K562 (cell line): ENCODE data around the gene PRDM15. TPM values are rescaled to one million over a fixed set of nuclear protein-coding genes. Genes with fewer than 3 reads are reported as not detected.

Source experiments
- ATAC-seq: fragments of 200-7000 bp; cut with Tn5 transposase; 3 replicates; pipeline ENCODE4 v1.9.1; 2020; ENCODE audit warnings: moderate library complexity
- BruUV-seq: library from RNA; stranded (reverse); fragments of 400-500 nt; replicated peaks from 2 replicates; lab custom pipeline; 2021; lab: Mats Ljungman, UMichigan
- CTCF ChIA-PET: fragments of 300-600 bp; formaldehyde crosslinking; extraction: SDS; loops from one replicate; lab custom pipeline; 2021; ENCODE audit warnings: low intra/inter-chr PET ratio; lab: Yijun Ruan, JAX
- POLR2A ChIA-PET: fragments of 300-600, 350-650 bp; sonication (Branson Sonifier 250); formaldehyde crosslinking; extraction: SDS; loops from one replicate; lab custom pipeline; 2021; ENCODE audit warnings: antibody characterized with exemption, inconsistent platforms; lab: Yijun Ruan, JAX
- DNase-seq, 4 experiments: peaks; one replicate each; pipeline versions ENCODE4 v3.0.0 to v3.0.0-alpha.2; 2011 to 2018; ENCODE audit warnings: low spot score in 3 of 4, mixed read lengths in 3 of 4; ENCODE audit errors: extremely low read depth in 1 of 4
- FAIRE-seq: peaks from 2 replicates; lab custom pipeline; 2011; peaks lifted over from hg19 to GRCh38; lab: Jason Lieb, UNC
- H2AFZ ChIP-seq: 2 replicates; pipeline ENCODE4 v1.6.0; 2011; ENCODE audit warnings: low read depth, low read length, control low read depth, inconsistent platforms
- H3K27ac ChIP-seq: fragments of 200-600 bp; 3 replicates; pipeline ENCODE4 v1.8.0; 2011; ENCODE audit warnings: low read depth, mild to moderate bottlenecking, control low read depth, inconsistent platforms, low read length, moderate library complexity, mixed read lengths; ENCODE audit errors: extremely low read depth
- H3K27me3 ChIP-seq, 2 experiments: fragments of 300-600 bp in 1 of 2; 2 replicates in 1 of 2; 3 replicates in 1 of 2; pipeline versions ENCODE4 v1.6.0 to v1.8.0; 2011; ENCODE audit warnings: inconsistent platforms in 2 of 2, low read length in 2 of 2, mild to moderate bottlenecking in 1 of 2, mixed read lengths in 1 of 2, moderate library complexity in 1 of 2; ENCODE audit not compliant: control insufficient read depth in 2 of 2, insufficient read depth in 2 of 2
- H3K36me3 ChIP-seq: fragments of 300-600 bp; 3 replicates; pipeline ENCODE4 v1.8.0; 2011; ENCODE audit warnings: mild to moderate bottlenecking, low read length, inconsistent platforms; ENCODE audit not compliant: control insufficient read depth, insufficient read depth
- H3K4me1 ChIP-seq, 2 experiments: fragments of 200-600 bp in 1 of 2; replicated peaks in 1 of 2; 2 replicates in 1 of 2; 3 replicates in 1 of 2; pipeline versions ENCODE4 v1.5.1 to v1.8.0; 2011; ENCODE audit warnings: inconsistent platforms in 2 of 2, low read length in 2 of 2, mild to moderate bottlenecking in 1 of 2, mixed read lengths in 1 of 2, moderate library complexity in 1 of 2; ENCODE audit not compliant: control insufficient read depth in 2 of 2, insufficient read depth in 2 of 2
- H3K4me2 ChIP-seq: 2 replicates; pipeline ENCODE4 v1.6.1; 2011; ENCODE audit warnings: low read length, control low read depth, inconsistent platforms, mixed read lengths; ENCODE audit not compliant: insufficient read depth
- H3K4me3 ChIP-seq: fragments of 200-600 bp; sonication (generic), shearing (Covaris generic); 2 replicates; pipeline ENCODE4 v1.5.1; 2016; ENCODE audit warnings: control low read depth, inconsistent platforms
- H3K79me2 ChIP-seq: fragments of 200-600 bp; 3 replicates; pipeline ENCODE4 v1.8.0; 2011; ENCODE audit warnings: low read length, inconsistent platforms; ENCODE audit not compliant: control insufficient read depth, insufficient read depth
- H3K9ac ChIP-seq, 2 experiments: 2 replicates each; pipeline versions ENCODE4 v1.6.0 to v1.6.1; 2011; ENCODE audit warnings: low read depth in 2 of 2, low read length in 2 of 2, control low read depth in 1 of 2, inconsistent platforms in 1 of 2, mild to moderate bottlenecking in 1 of 2, mixed read lengths in 1 of 2; ENCODE audit not compliant: insufficient read depth in 1 of 2
- H3K9me1 ChIP-seq: one replicate; pipeline ENCODE4 v1.6.0; 2011; ENCODE audit warnings: inconsistent platforms, mild to moderate bottlenecking, low read length, moderate library complexity; ENCODE audit not compliant: control insufficient read depth, insufficient read depth
- H3K9me3 ChIP-seq: replicated peaks from 2 replicates; pipeline ENCODE4 v1.5.1; 2011; ENCODE audit warnings: low read depth, low read length, inconsistent platforms; ENCODE audit not compliant: control insufficient read depth, insufficient read depth
- H4K20me1 ChIP-seq: replicated peaks from 2 replicates; pipeline ENCODE4 v1.6.1; 2011; ENCODE audit warnings: low read length, inconsistent platforms, mixed read lengths; ENCODE audit not compliant: control insufficient read depth, insufficient read depth
- CXXC5 ChIP-seq: fragments of 250-450 bp; sonication (Bioruptor Pico); IDR thresholded peaks from 2 replicates; pipeline ENCODE4 v1.8.0; 2022; ENCODE audit warnings: inconsistent platforms, mild to moderate bottlenecking, moderate library complexity
- ELF2 ChIP-seq: fragments of 250-450 bp; sonication (Bioruptor Pico); IDR thresholded peaks from 2 replicates; pipeline ENCODE4 v1.5.0; 2021; ENCODE audit warnings: mild to moderate bottlenecking
- PRPF4 ChIP-seq: fragments of 200-400 bp; formaldehyde crosslinking; IDR thresholded peaks from one replicate; pipeline ENCODE4 v1.6.1; 2017; ENCODE audit warnings: low read length, low read depth, mild to moderate bottlenecking; ENCODE audit not compliant: insufficient read depth, poor library complexity, severe bottlenecking
- PTTG1 ChIP-seq: fragments of 450-650 bp; IDR thresholded peaks from 2 replicates; pipeline ENCODE4 v1.6.1; 2016; ENCODE audit warnings: low read depth, mild to moderate bottlenecking, missing genetic modification characterization, missing compliant biosample characterization
- SMAD1 ChIP-seq: fragments of 150-350 bp; IDR thresholded peaks from 2 replicates; pipeline ENCODE4 v1.6.1; 2014; ENCODE audit warnings: low read length, low read depth; ENCODE audit not compliant: partially characterized antibody
- SUPT5H ChIP-seq: fragments of 450-650 bp; IDR thresholded peaks from 2 replicates; pipeline ENCODE4 v1.6.1; 2016
- TAF7 ChIP-seq: fragments of 450-650 bp; IDR thresholded peaks from 2 replicates; pipeline ENCODE4 v1.6.1; 2016; ENCODE audit warnings: missing genetic modification characterization, missing compliant biosample characterization
- ZNF140 ChIP-seq: fragments of 250-450 bp; sonication (Bioruptor Pico); IDR thresholded peaks from 2 replicates; pipeline ENCODE4 v1.8.0; 2021; ENCODE audit warnings: moderate library complexity, mild to moderate bottlenecking, inconsistent platforms
- WGBS: fragments of 100-300 bp; shearing (Covaris generic); methylation state at CpG from one replicate; pipeline ENCODE4 v1.1.6; 2016; ENCODE audit warnings: low coverage, mixed read lengths; ENCODE audit not compliant: insufficient coverage; ENCODE audit errors: missing lambda C conversion rate; 5-methylcytosine and 5-hydroxymethylcytosine counted together
- in situ Hi-C: fragments of 300-500 bp; cut with MboI; formaldehyde crosslinking; loops from 4 replicates; pipeline ENCODE4 v1.15.0; 2018; ENCODE audit warnings: inconsistent platforms, mixed read lengths
- intact Hi-C: fragments of 100-400 bp; cut with micrococcal nuclease; formaldehyde crosslinking; loops from 2 replicates; pipeline ENCODE4 v1.14.2; 2022
- polyA plus RNA-seq, 8 experiments: library from polyadenylated mRNA; depleted of rRNA in 4 of 8; stranded (reverse) in 5 of 8; unstranded in 3 of 8; fragments of >200 nt; fragmentation: Nextera tagmentation in 2 of 8; fragmentation: Illumina TruSeq in 1 of 8; extraction: Ambion mirVana in 2 of 8; extraction: Trizol in 1 of 8; gene quantifications; 2 replicates each; pipeline versions ENCODE4 v1.2.1 to v1.2.3, GENCODE V29; 2011 to 2014; ENCODE audit warnings: inconsistent platforms in 1 of 8, missing spikeins in 1 of 8
- total RNA-seq, 7 experiments: library from RNA; depleted of rRNA in 6 of 7; stranded (reverse); fragments of >200 nt in 6 of 7; fragmentation: Illumina TruSeq in 2 of 7; extraction: Trizol in 2 of 7; gene quantifications; 2 replicates each; pipeline versions ENCODE4 v1.2.1 to v1.2.3, GENCODE V29; 2011 to 2021; ENCODE audit warnings: low replicate concordance in 1 of 7
- TF ChIP-seq, protein P1 (sequence below), 2 experiments: fragments of 450-650 bp in 1 of 2; sonication (generic) in 1 of 2; formaldehyde crosslinking; conservative IDR thresholded peaks; 2 replicates each; pipeline versions ENCODE4 v1.4.0 to v1.8.1; 2020 to 2022; ENCODE audit warnings: mild to moderate bottlenecking in 1 of 2, missing genetic modification reagents in 1 of 2

Gene PRDM15
- total and polyA plus RNA-seq, 9 of the 15 experiments (the other 6 are each of a cell fraction or from before 2014, with no cell fraction given), result 0.93 to 9.2 (median 6.2) TPM

DNA sequence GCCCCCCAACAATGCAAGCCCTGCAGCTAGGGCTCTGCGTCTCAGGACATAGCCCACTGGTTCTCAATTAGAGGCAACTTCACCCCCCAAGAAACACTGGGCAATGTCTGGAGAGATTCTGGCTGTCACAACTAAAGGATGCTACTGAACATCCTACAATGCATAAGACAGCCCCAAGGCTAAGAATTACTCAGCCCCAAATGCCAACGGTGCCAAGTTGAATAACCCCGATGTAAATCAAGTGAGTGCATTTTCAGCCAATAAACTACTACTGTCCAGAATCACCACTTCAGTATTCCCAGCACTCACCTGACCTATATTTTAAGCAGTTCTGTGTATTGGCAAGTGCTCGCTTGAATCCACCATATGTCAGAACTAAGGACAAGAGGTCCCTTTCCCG, 119.2 kb downstream of the PRDM15 start:
- TF ChIP-seq, protein P1, sequence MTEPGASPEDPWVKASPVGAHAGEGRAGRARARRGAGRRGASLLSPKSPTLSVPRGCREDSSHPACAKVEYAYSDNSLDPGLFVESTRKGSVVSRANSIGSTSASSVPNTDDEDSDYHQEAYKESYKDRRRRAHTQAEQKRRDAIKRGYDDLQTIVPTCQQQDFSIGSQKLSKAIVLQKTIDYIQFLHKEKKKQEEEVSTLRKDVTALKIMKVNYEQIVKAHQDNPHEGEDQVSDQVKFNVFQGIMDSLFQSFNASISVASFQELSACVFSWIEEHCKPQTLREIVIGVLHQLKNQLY (CRISPR knock-in tag; conservative IDR thresholded peaks at IDR 0.05), result no peak
- TF ChIP-seq PRPF4 (no peak), PTTG1 (tag) (no peak), TAF7 (tag) (no peak), SUPT5H (no peak), SMAD1 (no peak), CXXC5 (no peak), ZNF140 (no peak), ELF2 (CRISPR knock-in tag) (no peak)
- H4K20me1 ChIP-seq, result peaks cover 12% of the 10 kb centered on the region; the same call in 1 of the 2 replicates
- no peak overlapping the region for H3K4me3 ChIP-seq
- DNase-seq (no peak), FAIRE-seq (no peak), ATAC-seq (no peak)
- H3K27ac ChIP-seq, result no peak overlapping the region
- H3K9ac ChIP-seq, result no peak overlapping the region
- ChIA-PET CTCF (no interaction called here), POLR2A (no interaction called here)
- no peaks in the 10 kb centered on the region for H3K9me3 ChIP-seq
- BruUV-seq, result no TSS peak
- no peaks in the 10 kb centered on the region for H3K36me3 ChIP-seq
- peaks cover 3% of the 10 kb centered on the region for H3K9me1 ChIP-seq
- peaks cover 61 to 87% of the 10 kb centered on the region in 2 experiments for H3K27me3 ChIP-seq
- intact Hi-C loops, result no loop called here
- no peak overlapping the region for H3K4me2 ChIP-seq
- under 1% methylated on average over 5 of the region's 5 CpGs for WGBS
- H2AFZ ChIP-seq, result no peak overlapping the region
- H3K79me2 ChIP-seq, result no peaks in the 10 kb centered on the region
- no peaks in the 10 kb centered on the region; a peak in 1 of 5 replicates for H3K4me1 ChIP-seq
- in situ Hi-C loops, result no loop called here
